ENCODE results near the gene LRFN3. TPM values are rescaled to one million over a fixed set of nuclear protein-coding genes. Genes with fewer than 3 reads are reported as not detected.
"Not testable (repeated sequence)": the region's sequence is repeated elsewhere in the genome, so short reads cannot be mapped to it uniquely, and the experiment has no call there.

The LRFN3 gene
- total RNA-seq, 4 donors from 2014 or later, result 8.3 to 34.4 (median 22.1) TPM

DNA sequence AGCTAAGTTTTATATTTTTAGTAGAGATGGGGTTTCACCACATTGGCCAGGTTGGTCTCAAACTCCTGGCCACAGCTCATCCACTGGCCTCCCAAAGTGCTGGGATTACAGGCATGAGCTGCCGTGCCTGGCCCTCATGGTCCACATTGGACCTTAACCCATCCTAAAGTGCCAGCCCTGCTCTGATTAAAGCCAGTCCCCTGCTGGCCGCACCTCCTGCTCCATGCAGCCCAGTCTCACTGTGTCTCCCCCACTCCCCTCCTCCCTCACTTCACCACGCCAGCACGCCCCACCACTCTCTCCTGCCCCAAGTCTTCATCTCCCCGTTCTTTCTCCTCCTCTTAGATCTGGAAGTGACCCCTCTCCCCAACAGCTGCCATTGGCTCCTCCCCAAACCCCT lies 42.1 kb downstream of the LRFN3 start:
- Histone ChIP-seq H3K4me3 (no peak overlapping the region), H3K27ac (no peak overlapping the region), H3K36me3 (no peaks in the 10 kb centered on the region), H3K4me1 (no peaks in the 10 kb centered on the region), H3K27me3 (no peaks in the 10 kb centered on the region), H3K9me3 (no peaks in the 10 kb centered on the region)
- TF ChIP-seq POLR2A (IDR thresholded peaks at IDR 0.05) (no peak), CTCF (IDR thresholded peaks at IDR 0.05) (no peak)
- DNase-seq, result no peak

DNA sequence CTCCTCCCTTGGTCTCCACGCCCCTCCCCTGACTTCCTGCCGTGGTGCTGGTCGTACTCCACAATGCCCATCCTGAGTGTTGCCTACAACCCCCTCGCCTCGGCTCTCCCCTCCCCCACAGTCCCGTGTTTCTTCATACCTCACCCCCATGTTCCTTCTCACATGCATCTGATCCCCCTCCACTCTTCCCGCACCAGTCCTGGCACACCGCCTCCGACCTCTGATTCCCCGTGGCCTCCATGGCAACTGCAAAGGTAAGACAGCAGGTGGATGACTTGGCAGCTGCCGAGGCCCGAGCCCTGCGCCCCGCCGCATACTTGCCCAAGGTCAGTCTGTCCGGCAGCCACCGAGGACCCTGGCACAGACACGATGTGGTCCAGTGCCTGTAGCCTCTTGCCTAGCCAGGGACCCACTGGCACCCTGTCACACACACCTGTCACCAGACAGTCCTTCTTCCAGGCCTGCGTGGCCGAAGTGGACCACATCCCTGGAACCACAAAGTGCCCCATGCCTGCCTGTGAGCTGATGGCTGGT lies 42.7 kb downstream of the LRFN3 start:
- Histone ChIP-seq H3K27me3 (no peaks in the 10 kb centered on the region), H3K4me1 (no peaks in the 10 kb centered on the region), H3K4me3 (no peak overlapping the region), H3K27ac (no peak overlapping the region), H3K36me3 (no peaks in the 10 kb centered on the region), H3K9me3 (no peaks in the 10 kb centered on the region)
- no peak for DNase-seq
- TF ChIP-seq CTCF (IDR thresholded peaks at IDR 0.05), result no peak
- no peak for TF ChIP-seq POLR2A (IDR thresholded peaks at IDR 0.05)

DNA sequence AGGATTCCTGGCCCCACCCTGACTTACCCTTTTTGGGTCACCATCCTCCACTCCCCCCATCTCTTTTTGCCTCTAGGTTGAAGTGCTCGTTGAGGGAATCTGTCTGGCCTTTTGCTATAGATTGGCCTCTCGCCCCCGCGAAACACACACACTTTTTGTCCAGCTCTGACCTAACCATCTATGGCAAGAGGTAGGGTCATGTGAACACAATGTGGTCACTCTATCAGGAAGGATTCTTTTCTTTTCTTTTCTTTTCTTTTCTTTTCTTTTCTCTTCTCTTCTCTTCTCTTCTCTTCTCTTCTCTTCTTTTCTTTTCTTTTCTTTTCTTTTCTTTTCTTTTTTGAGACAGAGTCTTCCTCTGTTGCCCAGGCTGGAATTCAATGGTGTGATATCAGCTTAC lies 44.8 kb downstream of the LRFN3 start:
- H3K36me3 ChIP-seq, H3K4me1 ChIP-seq, H3K4me3 ChIP-seq, DNase-seq, H3K27me3 ChIP-seq, H3K9me3 ChIP-seq, H3K27ac ChIP-seq: not testable (repeated sequence)

DNA sequence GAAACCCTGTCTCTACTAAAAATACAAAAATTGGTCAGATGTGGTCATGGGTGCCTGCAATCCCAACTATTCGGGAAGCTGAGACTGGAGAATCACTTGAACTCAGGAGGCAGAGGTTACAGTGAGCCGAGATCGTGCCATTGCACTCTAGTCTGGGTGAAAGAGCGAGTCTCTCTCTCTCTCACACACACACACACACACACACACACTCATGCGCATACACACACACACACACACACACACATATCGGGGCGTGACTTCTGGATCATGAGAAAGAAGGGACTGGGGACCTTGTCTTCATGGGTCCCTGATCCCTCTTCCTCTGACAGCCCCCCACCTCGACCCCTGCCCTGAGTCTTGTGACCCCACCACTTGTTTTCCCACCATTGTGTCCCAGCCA lies 47.0 kb downstream of the LRFN3 start:
- TF ChIP-seq CTCF (IDR thresholded peaks at IDR 0.05), result no peak
- no peak for TF ChIP-seq POLR2A (IDR thresholded peaks at IDR 0.05)
- Histone ChIP-seq H3K9me3 (no peaks in the 10 kb centered on the region), H3K4me1 (peaks cover 0 to 7% (median 0%) of the 10 kb centered on the region in 4 donors), H3K4me3 (no peak overlapping the region), H3K36me3 (no peaks in the 10 kb centered on the region), H3K27ac (no peak overlapping the region), H3K27me3 (peaks cover 0 to 8% of the 10 kb centered on the region in 2 donors)
- DNase-seq, result no peak

DNA sequence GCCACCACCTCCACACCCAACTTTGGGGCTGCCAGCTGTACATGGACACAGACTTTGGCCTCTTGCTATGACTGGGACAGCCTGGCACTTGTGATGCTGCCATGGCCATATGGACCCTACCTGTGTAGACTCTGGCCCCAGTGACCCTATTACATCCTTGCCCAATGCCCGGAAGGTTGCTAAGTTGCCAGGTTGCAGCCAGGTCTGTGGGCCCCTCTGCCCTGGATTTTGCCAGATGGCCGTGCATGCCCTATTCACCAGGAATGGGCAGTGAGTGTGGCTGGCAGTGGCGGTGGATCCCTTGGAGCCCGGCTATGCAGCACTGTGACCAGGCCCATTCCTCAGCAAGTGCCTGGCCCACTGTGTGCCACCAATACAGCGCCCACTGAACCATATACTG lies 49.9 kb downstream of the LRFN3 start:
- TF ChIP-seq CTCF (IDR thresholded peaks at IDR 0.05) (no peak), POLR2A (IDR thresholded peaks at IDR 0.05) (no peak)

DNA sequence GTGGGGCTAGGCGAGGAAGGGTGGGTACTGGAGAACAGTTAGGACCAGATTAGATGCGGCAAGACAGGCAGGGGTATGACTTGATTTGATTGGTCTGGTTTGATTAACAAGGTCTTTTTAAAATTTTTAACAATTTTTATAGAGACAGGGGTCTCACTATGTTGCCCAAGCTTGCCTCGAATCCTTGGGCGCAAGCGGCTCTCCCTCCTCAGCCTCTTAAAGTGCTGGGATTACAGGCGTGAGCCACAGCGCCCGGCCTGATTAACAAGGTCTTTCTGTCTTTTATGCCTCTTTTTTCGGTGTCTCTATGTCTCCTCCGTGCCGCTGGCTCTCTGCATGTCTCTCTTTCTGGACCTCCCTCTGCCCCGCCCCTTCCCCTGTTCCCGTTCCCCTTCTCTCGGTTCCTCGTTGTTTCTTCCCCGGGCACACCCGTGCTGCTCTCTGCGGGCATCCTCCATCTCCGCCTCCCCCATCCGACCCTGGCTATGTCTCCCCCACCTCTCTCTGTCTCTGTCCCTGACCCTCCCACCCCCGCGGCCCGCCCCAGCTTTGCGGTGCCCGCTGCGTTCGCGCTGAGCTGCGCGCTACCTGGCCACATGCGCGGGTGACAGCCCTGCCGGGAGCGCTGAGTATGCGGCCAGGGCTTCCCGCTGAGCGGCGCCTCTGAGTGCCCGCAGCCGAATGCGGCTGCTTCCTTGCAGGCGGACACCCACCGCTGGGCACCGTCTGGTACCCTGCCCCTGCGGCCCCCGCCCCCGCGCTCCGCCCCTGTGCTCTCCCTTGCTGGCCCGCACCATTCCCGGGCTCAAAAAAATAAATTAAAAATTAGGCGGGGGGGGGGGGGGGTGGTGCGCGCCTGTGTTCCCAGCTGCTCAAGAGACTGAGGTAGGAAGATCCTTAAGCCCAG lies 50.7 kb downstream of the LRFN3 start:
- H3K36me3 ChIP-seq, result no peaks in the 10 kb centered on the region
- H3K9me3 ChIP-seq, result no peaks in the 10 kb centered on the region
- TF ChIP-seq CTCF (IDR thresholded peaks at IDR 0.05) (no peak), POLR2A (IDR thresholded peaks at IDR 0.05) (no peak)
- peaks cover 0 to 7% (median 0%) of the 10 kb centered on the region in 4 donors for H3K4me1 ChIP-seq
- H3K4me3 ChIP-seq, result peak overlapping the region; percentile 29 to 51 (median 47)
- H3K27ac ChIP-seq, result peak overlapping the region in 1 of 4 donors; percentile 18
- DNase-seq, result peak in 2 of 3 donors; percentile 59 to 72
- H3K27me3 ChIP-seq, result peaks cover 0 to 8% of the 10 kb centered on the region in 2 donors

More for the DNA sequence above, 49.9 kb downstream of the LRFN3 start:
- no peaks in the 10 kb centered on the region for H3K36me3 ChIP-seq
- H3K27me3 ChIP-seq, result peaks cover 0 to 8% of the 10 kb centered on the region in 2 donors
- H3K27ac ChIP-seq, result no peak overlapping the region
- H3K4me1 ChIP-seq, result peaks cover 0 to 7% (median 0%) of the 10 kb centered on the region in 4 donors
- no peaks in the 10 kb centered on the region for H3K9me3 ChIP-seq
- H3K4me3 ChIP-seq, result no peak overlapping the region
- no peak for DNase-seq

Data from Peyer's patch (tissue), 4 donors.